Superior temporal gyrus (tissue), 1 donor: ENCODE results near the gene AKT2.

Experiments used
- DNase-seq: peaks from one replicate; pipeline ENCODE4 v3.0.0-alpha.2; 2016; ENCODE audit errors: extremely low spot score

The AKT2 gene

DNA sequence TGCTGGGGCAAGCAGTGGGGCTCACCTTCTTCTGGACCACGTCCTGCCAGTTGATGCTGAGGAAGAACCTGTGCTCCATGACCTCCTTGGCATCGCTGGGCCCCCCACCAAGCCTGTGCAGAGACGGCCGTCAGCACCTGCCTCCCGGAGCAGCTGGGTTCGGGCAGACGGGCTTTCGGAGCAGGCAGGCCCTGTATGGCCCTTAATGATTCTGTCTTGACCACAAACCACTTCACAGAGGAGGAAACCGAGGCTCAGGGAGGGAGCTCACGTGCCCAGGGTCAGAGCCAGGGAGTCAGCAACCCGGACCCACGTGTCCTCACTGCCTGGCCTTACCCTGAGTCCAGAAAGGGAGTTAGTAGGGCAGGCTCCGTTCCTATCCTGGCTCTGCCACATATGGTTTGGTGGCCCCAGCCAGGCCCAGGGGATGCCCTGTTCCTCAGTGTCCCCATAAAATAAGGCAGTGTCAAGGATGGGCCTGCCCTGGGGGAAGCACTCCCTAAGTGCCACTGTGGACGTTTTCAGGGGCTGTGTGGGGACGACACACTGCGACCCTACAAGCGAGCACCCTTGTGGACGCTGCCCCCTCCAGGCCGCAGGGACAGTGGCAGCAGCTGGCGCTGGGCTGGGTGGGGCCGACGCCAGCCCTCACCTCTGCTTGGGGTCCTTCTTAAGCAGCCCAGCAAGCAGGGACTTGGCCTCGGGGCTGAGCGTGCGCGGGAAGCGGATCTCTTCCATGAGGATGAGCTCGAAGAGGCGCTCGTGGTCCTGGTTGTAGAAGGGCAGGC lies 49.7 kb downstream of the AKT2 start:
- no peak for DNase-seq

DNA sequence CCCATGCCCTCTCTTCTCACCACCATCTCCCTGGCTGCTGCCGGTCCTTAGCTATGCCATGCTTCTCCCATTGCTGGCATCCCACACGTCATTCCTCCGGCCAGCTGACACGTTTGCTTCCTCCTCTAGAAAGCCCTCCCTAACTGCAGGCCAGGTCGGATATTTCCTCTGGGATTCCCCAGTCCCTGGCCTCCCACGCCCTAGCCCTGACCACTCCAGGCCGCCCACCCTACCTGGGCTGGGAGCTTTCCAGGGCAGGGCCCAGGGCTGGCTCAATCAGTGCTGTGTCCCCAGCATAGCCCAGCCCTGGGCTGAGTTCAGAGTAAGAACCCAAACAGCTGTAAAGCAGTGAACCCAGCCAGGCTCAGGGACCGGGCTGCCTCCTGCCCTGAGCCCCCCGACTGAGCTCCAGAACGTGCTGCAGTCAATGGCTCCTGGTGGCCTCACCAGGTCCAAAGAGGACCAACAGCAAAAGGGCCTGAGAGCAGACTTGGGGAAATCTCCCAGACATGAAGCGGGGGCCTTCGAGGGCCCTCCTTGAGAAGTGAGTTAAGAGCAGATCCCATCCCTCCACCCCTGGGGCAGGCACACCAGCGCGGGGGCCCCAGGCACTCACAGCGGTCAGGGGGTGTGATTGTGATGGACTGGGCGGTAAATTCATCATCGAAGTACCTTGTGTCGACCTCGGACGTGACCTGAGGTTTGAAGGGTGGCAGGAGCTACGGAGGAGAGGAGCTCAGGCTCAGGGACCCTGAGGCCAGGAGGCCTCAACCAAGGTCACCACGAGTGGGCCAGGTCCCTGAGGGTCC lies 50.5 kb downstream of the AKT2 start:
- no peak for DNase-seq

DNA sequence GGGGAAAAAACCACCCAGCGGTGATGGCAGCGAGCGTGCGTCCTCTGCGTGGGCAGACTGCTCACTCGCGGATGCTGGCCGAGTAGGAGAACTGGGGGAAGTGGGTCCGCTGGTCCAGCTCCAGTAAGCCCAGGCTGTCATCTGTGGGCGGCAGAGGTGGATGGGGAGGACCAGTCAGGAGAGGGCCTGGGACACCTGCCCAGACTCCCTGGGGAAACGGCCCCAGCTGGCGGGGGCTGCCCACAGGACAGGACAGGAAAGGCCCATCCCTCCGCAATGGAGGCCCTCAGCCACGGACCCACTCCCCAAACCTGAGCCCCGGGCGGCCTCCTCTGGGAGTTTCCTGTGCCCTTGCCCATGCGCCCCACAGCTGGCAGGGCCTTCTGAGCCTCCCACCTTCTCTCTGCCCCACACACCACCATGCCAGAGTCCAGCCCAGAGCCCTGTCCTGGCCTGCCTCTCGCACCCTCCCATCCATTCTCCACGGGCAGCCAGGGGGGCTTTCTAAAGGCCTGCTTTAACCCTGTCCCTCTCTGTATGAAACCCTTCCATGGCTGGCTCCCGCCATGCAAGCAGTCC lies 51.2 kb downstream of the AKT2 start:
- DNase-seq, result no peak

DNA sequence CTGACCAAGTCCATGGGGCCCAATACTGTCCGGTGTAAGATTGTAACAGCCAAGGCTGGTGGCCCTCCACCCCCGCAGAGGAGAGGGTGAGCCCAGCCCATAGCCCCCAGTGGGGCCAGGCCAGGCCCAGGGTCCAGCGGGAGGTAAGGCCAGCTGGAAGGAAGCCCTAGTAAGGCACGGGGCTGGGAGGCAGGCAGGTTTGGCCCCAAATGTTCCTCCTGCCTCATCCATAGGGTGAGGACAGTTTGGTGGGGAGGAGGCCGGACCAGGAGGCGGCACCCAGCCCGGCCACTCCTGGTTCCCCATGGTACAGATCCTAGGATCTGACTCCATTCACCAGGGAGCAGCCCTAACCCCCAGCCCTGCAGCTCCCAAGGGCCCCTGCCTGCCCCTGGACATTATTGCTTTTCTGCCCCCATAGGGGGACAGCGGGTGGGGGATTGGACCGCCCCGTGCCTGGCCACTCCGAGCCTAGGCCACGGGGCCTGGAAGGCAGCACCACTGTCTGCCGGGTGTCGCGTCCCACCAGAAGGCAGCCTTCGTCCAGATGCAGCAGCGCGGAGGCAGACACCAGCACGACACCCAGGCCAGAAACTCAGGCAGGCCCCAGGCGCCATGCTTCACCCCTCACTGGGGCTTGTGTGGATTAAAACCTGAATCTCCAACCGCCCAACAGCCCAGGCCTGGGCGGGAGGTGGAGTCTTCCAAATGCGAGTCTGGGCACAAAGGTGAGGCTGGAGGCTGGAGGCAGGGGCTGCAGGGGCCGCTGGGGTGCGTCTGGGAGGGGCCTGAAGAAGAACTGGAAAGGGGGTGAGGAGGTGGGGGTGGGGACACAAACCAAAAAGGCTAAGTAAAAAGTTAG lies 52.0 kb downstream of the AKT2 start:
- DNase-seq, result no peak

DNA sequence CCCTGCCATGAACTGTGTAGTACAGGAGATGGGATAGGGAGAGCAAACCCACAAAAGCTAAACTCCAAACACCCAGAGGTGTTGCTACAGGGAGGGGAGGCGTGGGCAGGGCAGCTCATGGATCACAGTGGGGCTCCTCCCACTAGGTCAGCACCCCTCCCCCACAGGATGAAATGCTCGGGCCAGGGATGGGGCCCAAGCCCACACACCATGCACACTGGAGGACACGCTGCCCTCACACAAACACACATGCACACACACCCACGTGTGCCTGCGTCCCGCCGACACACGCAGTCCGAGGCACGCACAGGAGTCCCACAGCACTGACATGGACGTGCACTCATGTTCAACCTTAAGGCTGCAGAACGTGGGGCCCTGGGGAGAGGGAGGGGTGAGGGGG lies 52.7 kb downstream of the AKT2 start:
- DNase-seq, result no peak

GRCh38 chr19:40231544-40232424 lies 53.4 kb downstream of the AKT2 start:
- DNase-seq, result no peak

DNA sequence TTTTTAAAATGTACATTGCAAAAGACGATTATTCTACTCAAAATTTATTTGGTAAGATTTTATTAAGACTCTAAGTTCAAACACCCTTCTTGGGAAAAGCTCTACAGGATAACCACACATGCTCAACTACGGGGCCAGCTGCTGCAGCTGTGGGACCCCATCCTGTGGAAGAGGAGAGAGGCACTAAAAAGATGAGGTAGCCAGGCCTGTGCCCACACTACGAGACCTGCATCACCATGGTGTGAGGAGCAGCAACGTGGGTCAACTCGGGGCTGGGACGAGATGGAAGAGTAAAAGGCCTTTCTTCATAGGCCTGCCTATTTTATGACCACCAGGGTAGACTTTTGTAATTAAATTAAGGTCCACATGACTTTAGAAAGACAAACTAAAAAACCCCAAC lies 54.1 kb downstream of the AKT2 start:
- DNase-seq, result no peak

GRCh38 chr19:40229926-40230417 lies 55.2 kb downstream of the AKT2 start:
- DNase-seq, result no peak

DNA sequence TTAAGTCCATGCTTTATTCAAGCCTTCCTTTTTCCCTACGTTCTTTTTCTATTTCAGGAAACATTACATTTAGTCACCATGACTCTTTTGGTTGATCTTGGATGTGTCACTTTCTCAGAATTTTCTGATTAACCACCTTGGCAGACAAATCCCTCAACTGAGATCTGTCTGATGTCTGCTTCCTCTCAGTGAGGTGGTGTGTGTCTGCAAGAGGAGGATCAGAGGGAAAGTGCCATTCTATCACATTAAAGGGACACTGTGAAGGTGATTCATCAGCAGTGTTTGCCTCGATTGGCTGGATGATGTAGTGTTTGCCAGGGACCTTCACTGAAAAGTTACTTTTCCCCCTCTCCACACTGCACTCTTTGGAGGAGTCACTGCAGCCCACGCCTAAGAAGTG lies 55.7 kb downstream of the AKT2 start:
- no peak for DNase-seq

- no peak for DNase-seq
Observed at GRCh38 chr19:40228863-40229262, 56.3 kb downstream of the AKT2 start.

GRCh38 chr19:40228346-40228745 lies 56.8 kb downstream of the AKT2 start:
- DNase-seq, result no peak

DNA sequence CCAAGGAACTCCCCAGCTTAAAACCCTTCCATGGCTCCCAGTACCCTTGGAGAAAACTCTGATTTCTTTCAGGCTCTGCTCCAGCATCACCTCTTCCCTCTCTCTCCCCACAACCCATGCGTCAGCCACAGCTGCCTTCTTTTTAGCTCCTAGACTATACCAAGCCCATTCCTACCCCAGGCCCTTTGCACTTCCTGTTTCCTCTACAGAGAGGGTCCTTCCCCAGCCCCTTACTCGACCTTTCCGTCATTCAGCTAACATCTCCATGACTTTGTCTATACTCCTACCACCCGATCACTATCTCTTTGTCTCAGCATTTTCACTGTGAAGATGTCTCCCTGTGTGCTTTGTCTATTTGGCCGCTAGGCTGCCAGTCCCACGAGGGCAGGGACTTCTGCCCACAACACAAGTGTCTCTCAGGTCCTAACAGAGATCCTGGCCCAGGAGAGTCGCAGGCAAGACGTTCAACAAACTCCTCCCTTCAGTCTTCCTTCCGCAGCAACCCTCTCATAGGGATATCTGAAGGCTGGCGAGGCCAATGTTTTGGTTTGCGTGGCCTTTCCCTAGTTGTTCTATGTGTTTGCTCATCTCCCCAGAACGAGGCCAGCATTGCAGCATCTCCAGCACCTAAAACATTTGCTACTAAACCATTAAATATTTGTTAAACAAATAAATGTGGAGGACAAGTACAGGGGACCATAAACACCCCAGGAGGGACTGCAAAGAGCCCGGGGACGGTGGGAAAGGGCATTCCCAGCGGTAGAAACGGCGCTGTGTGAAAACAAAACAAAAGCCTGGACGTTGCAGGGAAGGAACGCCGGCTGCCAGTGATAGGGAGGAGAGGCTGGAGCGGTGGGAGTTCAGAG lies 59.5 kb downstream of the AKT2 start:
- DNase-seq, result no peak

DNA sequence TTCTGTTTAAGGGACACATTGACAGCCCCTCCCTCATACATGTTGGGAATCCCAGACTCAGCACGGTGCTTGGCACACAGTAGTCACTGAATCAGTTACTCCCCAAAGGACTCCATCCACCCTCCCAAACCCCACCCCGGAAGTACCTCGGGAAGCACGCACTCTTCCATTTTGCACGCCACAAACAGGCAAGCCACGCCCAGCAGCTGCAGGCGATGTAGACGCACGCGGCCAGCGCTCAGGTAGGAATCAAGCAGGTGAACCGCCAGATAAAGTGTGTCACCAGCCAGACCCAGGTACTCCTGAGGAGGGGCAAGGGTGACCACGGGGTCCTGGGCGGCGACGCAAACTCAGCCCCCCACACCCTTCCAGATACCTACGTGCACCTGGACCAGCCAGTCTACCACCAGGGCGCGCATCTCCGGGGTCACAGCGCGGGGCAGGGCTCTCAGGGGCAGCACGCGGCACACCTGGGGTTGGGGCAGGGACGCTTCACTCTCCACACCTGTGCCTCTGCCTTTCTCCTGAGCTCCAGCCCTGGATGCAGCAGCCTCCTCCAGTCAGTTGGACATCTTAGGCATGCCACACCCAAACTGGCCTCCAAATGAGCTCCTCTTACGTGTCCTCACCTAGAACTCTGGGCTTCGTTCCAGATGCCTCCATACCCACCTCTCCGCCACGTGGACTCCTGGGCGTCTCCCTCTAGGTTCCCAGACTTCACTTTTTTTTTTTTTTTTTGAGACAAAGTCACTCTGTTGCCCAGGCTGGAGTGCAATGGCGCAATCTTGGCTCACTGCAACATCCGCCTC lies 60.6 kb downstream of the AKT2 start:
- DNase-seq, result no peak

DNA sequence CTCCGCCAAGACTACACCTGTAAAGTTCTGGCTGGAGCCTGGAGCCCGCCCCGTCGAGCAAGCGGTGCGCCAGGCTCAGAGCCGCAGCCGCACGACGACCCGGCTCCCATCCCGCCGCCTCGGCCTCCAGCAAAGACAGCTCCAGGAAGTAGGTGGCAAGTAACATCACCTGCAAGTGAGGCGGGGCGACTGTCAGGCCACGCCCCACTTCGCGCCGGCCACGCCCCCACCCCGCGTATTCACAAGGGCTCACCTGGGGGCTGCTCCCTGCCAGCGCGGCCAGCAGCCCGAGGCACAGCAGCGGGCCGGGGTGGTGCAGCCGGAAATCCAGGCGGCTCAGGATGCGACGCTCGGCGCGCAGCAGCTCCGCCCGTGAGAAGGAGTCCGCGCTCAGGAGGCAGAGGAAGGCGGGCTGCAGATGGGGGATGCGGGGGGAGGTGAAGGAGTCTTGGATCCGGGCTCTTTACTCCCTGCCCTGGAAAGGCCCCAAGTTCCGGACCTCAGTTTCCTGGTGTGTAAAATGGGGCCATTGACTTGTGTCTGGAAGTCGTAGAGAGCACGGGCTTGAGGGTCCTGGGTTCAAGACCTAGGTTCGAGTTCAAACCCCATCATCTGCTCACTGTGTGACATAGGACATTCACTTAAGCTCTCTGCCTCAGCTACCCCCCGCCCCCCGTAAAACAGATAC lies 61.9 kb downstream of the AKT2 start:
- no peak for DNase-seq

GRCh38 chr19:40221858-40222619 lies 63.1 kb downstream of the AKT2 start:
- peak; percentile 97 for DNase-seq

GRCh38 chr19:40220674-40221073 lies 64.5 kb downstream of the AKT2 start:
- no peak for DNase-seq

DNA sequence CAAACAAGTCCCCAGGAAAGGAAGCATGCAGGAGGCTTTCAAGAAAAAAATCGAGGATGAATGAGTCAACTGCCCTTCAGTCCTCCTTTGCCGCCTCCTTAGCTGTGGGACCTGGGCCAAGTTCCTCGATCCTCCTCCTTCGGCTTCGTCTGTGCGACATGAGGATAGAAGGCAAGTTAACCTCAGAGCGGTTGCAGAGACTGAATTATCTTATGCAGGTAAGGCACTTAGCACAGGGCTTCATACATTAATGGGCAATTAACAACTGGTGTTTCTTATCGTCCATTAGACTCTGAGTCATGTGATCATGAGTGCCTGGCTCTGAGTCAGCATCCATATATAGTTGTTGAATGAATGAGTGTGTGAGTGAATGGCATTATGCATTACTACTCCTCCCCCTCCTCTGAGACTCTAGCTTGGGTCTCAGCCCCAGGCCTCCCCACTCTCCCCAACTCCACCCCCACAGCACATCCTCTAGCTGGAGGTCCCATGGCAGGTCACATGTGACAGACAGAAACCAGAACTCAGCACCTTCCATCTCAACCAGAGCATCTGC lies 65.3 kb downstream of the AKT2 start:
- peak; percentile 48 for DNase-seq
